ENCODE measurements around the gene GTPBP3.

- TF ChIP-seq CTCF (IDR thresholded peaks at IDR 0.05) (no peak), POLR2AphosphoS5 (IDR thresholded peaks at IDR 0.05; ENCODE audit: low read depth, low read length) (no peak)
Observed at GRCh38 chr19:17389288-17389687, 51.9 kb downstream of the GTPBP3 start.

Data from Panc1 (cell line).